PC-3 (cell line): ENCODE data around the gene UBP1. TPM values are rescaled to one million over a fixed set of nuclear protein-coding genes. Genes with fewer than 3 reads are reported as not detected.
A peak's percentile ranks its signal among the peaks of the same experiment; 100 is the strongest.

Experiments used
- ATAC-seq: fragments of 200-7000 bp; cut with Tn5 transposase; 2 replicates; pipeline ENCODE4 v1.9.1; 2020; ENCODE audit warnings: mild to moderate bottlenecking, moderate library complexity
- BruUV-seq: library from RNA; stranded (reverse); fragments of 400-500 nt; replicated peaks from 2 replicates; lab custom pipeline; 2021; lab: Mats Ljungman, UMichigan
- CTCF ChIA-PET: fragments of 300-600 bp; sonication (Branson Sonifier 250); formaldehyde crosslinking; loops from one replicate; lab custom pipeline; 2022; ENCODE audit warnings: antibody characterized with exemption; lab: Charles Lee
- POLR2A ChIA-PET: fragments of 300-600 bp; sonication (Branson Sonifier 250); formaldehyde crosslinking; loops from one replicate; lab custom pipeline; 2022; ENCODE audit warnings: antibody characterized with exemption; ENCODE audit not compliant: unreplicated experiment; lab: Charles Lee
- DNase-seq: peaks from one replicate; pipeline ENCODE4 v3.0.0-alpha.2; 2015
- H2AFZ ChIP-seq: fragments of 300-600 bp; sonication (generic); 2 replicates; pipeline ENCODE4 v1.6.0; 2016; ENCODE audit warnings: antibody characterized with exemption, low read length
- H3F3A ChIP-seq: fragments of 300-600 bp; sonication (generic); one replicate; pipeline ENCODE4 v1.6.0; 2017; ENCODE audit warnings: antibody characterized with exemption, low read length, control low read depth, mild to moderate bottlenecking; ENCODE audit not compliant: unreplicated experiment
- H3K27ac ChIP-seq: fragments of 300-600 bp; sonication (generic); 2 replicates; pipeline ENCODE4 v1.5.1; 2016; ENCODE audit warnings: mild to moderate bottlenecking, low read length
- H3K27me3 ChIP-seq: fragments of 300-600 bp; sonication (generic); 2 replicates; pipeline ENCODE4 v1.6.1; 2016; ENCODE audit warnings: low read length, mixed read lengths
- H3K36me3 ChIP-seq: fragments of 300-600 bp; sonication (generic); 2 replicates; pipeline ENCODE4 v1.6.1; 2016; ENCODE audit warnings: low read depth, mixed run types, low read length, mixed read lengths
- H3K4me1 ChIP-seq: fragments of 300-600 bp; sonication (generic); 2 replicates; pipeline ENCODE4 v1.5.1; 2016; ENCODE audit warnings: low read length; ENCODE audit not compliant: insufficient read depth
- H3K4me2 ChIP-seq: fragments of 300-600 bp; sonication (generic); 2 replicates; pipeline ENCODE4 v1.6.0; 2016; ENCODE audit warnings: low read length
- H3K4me3 ChIP-seq: fragments of 300-600 bp; sonication (generic); 2 replicates; pipeline ENCODE4 v1.5.1; 2016; ENCODE audit warnings: mild to moderate bottlenecking, low read length, mixed read lengths
- H3K79me2 ChIP-seq: fragments of 300-600 bp; sonication (generic); 2 replicates; pipeline ENCODE4 v1.6.1; 2017; ENCODE audit warnings: low read length, mixed read lengths
- H3K9ac ChIP-seq: fragments of 300-600 bp; sonication (generic); 2 replicates; pipeline ENCODE4 v1.6.0; 2016; ENCODE audit warnings: mild to moderate bottlenecking, low read length
- H3K9me2 ChIP-seq: fragments of 300-600 bp; sonication (generic); replicated peaks from 2 replicates; pipeline ENCODE4 v1.6.1; 2016; ENCODE audit warnings: mixed run types, low read length, mixed read lengths
- H3K9me3 ChIP-seq: fragments of 300-600 bp; sonication (generic); 2 replicates; pipeline ENCODE4 v1.6.1; 2016; ENCODE audit warnings: low read length, mixed read lengths
- H4K20me1 ChIP-seq: fragments of 300-600 bp; sonication (generic); 2 replicates; pipeline ENCODE4 v1.6.1; 2016; ENCODE audit warnings: low read length, mixed read lengths
- CTCF ChIP-seq: fragments of 300-600 bp; sonication (generic); conservative IDR thresholded peaks from 2 replicates; pipeline ENCODE4 v1.5.1; 2017; ENCODE audit warnings: antibody characterized with exemption, low read depth, mild to moderate bottlenecking, low read length
- EZH2 ChIP-seq: fragments of 300-600 bp; sonication (generic); IDR thresholded peaks from one replicate; pipeline ENCODE4 v1.6.1; 2017; ENCODE audit warnings: antibody characterized with exemption, mild to moderate bottlenecking, low read length; ENCODE audit not compliant: unreplicated experiment
- EZH2phosphoT487 ChIP-seq: fragments of 300-600 bp; sonication (generic); IDR thresholded peaks from 2 replicates; pipeline ENCODE4 v1.6.1; 2018; ENCODE audit warnings: mild to moderate bottlenecking, antibody characterized with exemption, low read length, borderline replicate concordance
- intact Hi-C: fragments of 100-400 bp; cut with micrococcal nuclease; formaldehyde crosslinking; loops from 2 replicates; pipeline ENCODE4 v1.9.0; 2023
- total RNA-seq: library from RNA; depleted of rRNA; stranded (reverse); fragments of >200 nt; gene quantifications from 2 replicates; pipeline ENCODE4 v1.2.3, GENCODE V29; 2014

Gene UBP1
- total RNA-seq, 1 experiment from 2014 or later, result 49.3 TPM

- peak; percentile 57 for DNase-seq
- intact Hi-C loops, result loop anchor here (5.0 kb wide), 2 partner anchors 305 to 360 kb away; partner anchors contain the start of gene PDCD6IP
- CTCF ChIA-PET, result interaction anchor here (1.0 kb wide), 1 partner anchor 306 kb away, joined by 3 read pairs; no protein-coding TSS in a partner anchor
These were observed 2.5 kb downstream of the UBP1 start for GRCh38 chr3:33437556-33438283.

GRCh38 chr3:33433843-33434242 lies 6.4 kb downstream of the UBP1 start:
- Histone ChIP-seq H3K79me2 (peaks cover 100% of the 10 kb centered on the region), H3K9me2 (no peaks in the 10 kb centered on the region), H3K27ac (no peak overlapping the region), H3K36me3 (no peaks in the 10 kb centered on the region), H3K9me3 (no peaks in the 10 kb centered on the region), H3K4me3 (no peak overlapping the region), H3K27me3 (no peaks in the 10 kb centered on the region), H2AFZ (no peak overlapping the region), H4K20me1 (peaks cover 69% of the 10 kb centered on the region), H3F3A (no peaks in the 10 kb centered on the region), H3K9ac (no peak overlapping the region), H3K4me2 (0 out of 2 replicates have a peak overlapping the region, but pooled peaks have one; percentile 11), H3K4me1 (peaks cover 22% of the 10 kb centered on the region)
- peak; percentile 47 for DNase-seq
- peak; percentile 35 for ATAC-seq
- intact Hi-C loops, result no loop called here
- POLR2A ChIA-PET, result no interaction called here
- no TSS peak for BruUV-seq
- CTCF ChIA-PET, result no interaction called here
- no peak for TF ChIP-seq EZH2

More at GRCh38 chr3:33437556-33438283, 2.5 kb downstream of the UBP1 start:
- POLR2A ChIA-PET, result no interaction called here
- ATAC-seq, result no peak
- no peaks in the 10 kb centered on the region for H3K36me3 ChIP-seq
- no peaks in the 10 kb centered on the region for H3K27me3 ChIP-seq
- peak overlapping the region; percentile 91 for H3K9ac ChIP-seq
- peaks cover 52% of the 10 kb centered on the region for H4K20me1 ChIP-seq
- TF ChIP-seq EZH2 (no peak), CTCF (no peak), EZH2phosphoT487 (no peak)
- peaks cover 32% of the 10 kb centered on the region for H3K4me1 ChIP-seq
- no peaks in the 10 kb centered on the region for H3K9me3 ChIP-seq
- H3K4me3 ChIP-seq, result peak overlapping the region; percentile 84
- no peaks in the 10 kb centered on the region for H3K9me2 ChIP-seq
- no peaks in the 10 kb centered on the region for H3F3A ChIP-seq
- peak overlapping the region; percentile 91 for H3K4me2 ChIP-seq
- H2AFZ ChIP-seq, result no peak overlapping the region
- 0 out of 2 replicates have a peak overlapping the region, but pooled peaks have one; percentile 3 for H3K27ac ChIP-seq
- no TSS peak for BruUV-seq
- peaks cover 71% of the 10 kb centered on the region for H3K79me2 ChIP-seq

GRCh38 chr3:33430571-33430970 lies 9.6 kb downstream of the UBP1 start:
- H3F3A ChIP-seq, result no peaks in the 10 kb centered on the region
- H3K4me2 ChIP-seq, result no peak overlapping the region
- ATAC-seq, result no peak
- H3K9ac ChIP-seq, result no peak overlapping the region
- no peaks in the 10 kb centered on the region for H3K27me3 ChIP-seq
- peaks cover 62% of the 10 kb centered on the region for H4K20me1 ChIP-seq
- peaks cover 99% of the 10 kb centered on the region for H3K79me2 ChIP-seq
- no peak overlapping the region for H3K27ac ChIP-seq
- no peak for TF ChIP-seq EZH2phosphoT487
- no peak for TF ChIP-seq CTCF
- TF ChIP-seq EZH2, result no peak
- CTCF ChIA-PET, result no interaction called here
- no peaks in the 10 kb centered on the region for H3K9me2 ChIP-seq
- H3K4me1 ChIP-seq, result peaks cover 30% of the 10 kb centered on the region
- POLR2A ChIA-PET, result no interaction called here
- no peak for DNase-seq
- H3K4me3 ChIP-seq, result no peak overlapping the region
- no TSS peak for BruUV-seq
- H3K9me3 ChIP-seq, result no peaks in the 10 kb centered on the region
- intact Hi-C loops, result no loop called here
- no peak overlapping the region for H2AFZ ChIP-seq
- no peaks in the 10 kb centered on the region; the same call in 1 of the 2 replicates for H3K36me3 ChIP-seq
